GM12891 (cell line): ENCODE measurements around the gene SERINC5.
"Not testable (repeated sequence)": the region's sequence is repeated elsewhere in the genome, so short reads cannot be mapped to it uniquely, and the experiment has no call there.

Experiments used
- DNase-seq: peaks from one replicate; pipeline ENCODE4 v3.0.0; 2011; ENCODE audit warnings: low spot score; ENCODE audit not compliant: insufficient read length
- FAIRE-seq: peaks from 2 replicates; lab custom pipeline; 2011; peaks lifted over from hg19 to GRCh38; lab: Jason Lieb, UNC
- PAX5 ChIP-seq: IDR thresholded peaks from 2 replicates; pipeline ENCODE4 v1.6.1; 2011; ENCODE audit warnings: low read length, moderate library complexity, mild to moderate bottlenecking; ENCODE audit not compliant: insufficient read depth, severe bottlenecking
- POLR2A ChIP-seq: IDR thresholded peaks from 2 replicates; pipeline ENCODE4 v1.6.1; 2011; ENCODE audit warnings: low read depth, low read length, control low read depth
- POLR2AphosphoS5 ChIP-seq: IDR thresholded peaks from 2 replicates; pipeline ENCODE4 v1.6.1; 2011; ENCODE audit warnings: low read depth, low read length, control low read depth
- POU2F2 ChIP-seq: IDR thresholded peaks from 2 replicates; pipeline ENCODE4 v1.6.1; 2011; ENCODE audit warnings: low read depth, mild to moderate bottlenecking, control low read depth, low read length, moderate library complexity
- SPI1 ChIP-seq: IDR thresholded peaks from 2 replicates; pipeline ENCODE4 v1.6.1; 2011; ENCODE audit warnings: low read depth, low read length, control low read depth
- TAF1 ChIP-seq: IDR thresholded peaks from 2 replicates; pipeline ENCODE4 v1.6.1; 2011; ENCODE audit warnings: low read depth, low read length, control low read depth

SERINC5 gene

GRCh38 chr5:80170117-80170535 is 85.7 kb downstream of the SERINC5 start:
- DNase-seq (no peak), FAIRE-seq (no peak)
- no peak for TF ChIP-seq SPI1
- no peak for TF ChIP-seq POLR2A
- no peak for TF ChIP-seq PAX5
- TF ChIP-seq POU2F2: no peak
- TF ChIP-seq POLR2AphosphoS5: no peak

- FAIRE-seq (no peak), DNase-seq (no peak)
- TF ChIP-seq PAX5 (no peak), POU2F2 (no peak), POLR2A (no peak), TAF1 (no peak), SPI1 (no peak), POLR2AphosphoS5 (no peak)
These were observed 87.3 kb downstream of the SERINC5 start for GRCh38 chr5:80168388-80169028.

GRCh38 chr5:80165452-80165851 is 90.4 kb downstream of the SERINC5 start:
- TF ChIP-seq POLR2AphosphoS5 (no peak), POU2F2 (no peak), POLR2A (no peak), PAX5 (no peak), SPI1 (no peak), TAF1 (no peak)
- FAIRE-seq (no peak), DNase-seq (no peak)

GRCh38 chr5:80161165-80161564 is 94.7 kb downstream of the SERINC5 start:
- no peak for DNase-seq
- no peak for FAIRE-seq
- TF ChIP-seq TAF1: no peak

- no peak for TF ChIP-seq POLR2A
- TF ChIP-seq TAF1: no peak
- DNase-seq: no peak
- FAIRE-seq: no peak
These were observed 95.6 kb downstream of the SERINC5 start for GRCh38 chr5:80160242-80160641.

- TF ChIP-seq PAX5: no peak
- no peak for TF ChIP-seq POLR2A
- TF ChIP-seq SPI1: no peak
- TF ChIP-seq TAF1: no peak
- no peak for TF ChIP-seq POU2F2
- no peak for TF ChIP-seq POLR2AphosphoS5
- DNase-seq: no peak
- no peak for FAIRE-seq
These were observed 96.6 kb downstream of the SERINC5 start for GRCh38 chr5:80159133-80159815.

- FAIRE-seq (no peak), DNase-seq (no peak)
- TF ChIP-seq POU2F2 (no peak), TAF1 (no peak), POLR2AphosphoS5 (no peak), PAX5 (no peak), SPI1 (no peak), POLR2A (no peak)
These were observed 99.7 kb downstream of the SERINC5 start for GRCh38 chr5:80156156-80156555.

- no peak for TF ChIP-seq POLR2A
- TF ChIP-seq POLR2AphosphoS5: no peak
- TF ChIP-seq PAX5: no peak
- TF ChIP-seq TAF1: no peak
- no peak for TF ChIP-seq SPI1
- TF ChIP-seq POU2F2: no peak
- DNase-seq (no peak), FAIRE-seq (no peak)
These were observed 101.1 kb downstream of the SERINC5 start for GRCh38 chr5:80154749-80155148.

GRCh38 chr5:80154289-80154688 is 101.6 kb downstream of the SERINC5 start:
- FAIRE-seq, DNase-seq: not testable (repeated sequence)

- TF ChIP-seq PAX5 (no peak), POLR2A (no peak), POU2F2 (no peak), POLR2AphosphoS5 (no peak), SPI1 (no peak), TAF1 (no peak)
- DNase-seq: no peak
- FAIRE-seq: no peak
These were observed 102.2 kb downstream of the SERINC5 start for GRCh38 chr5:80153586-80154126.

GRCh38 chr5:80152778-80153177 is 103.1 kb downstream of the SERINC5 start:
- no peak for DNase-seq
- no peak for TF ChIP-seq POLR2AphosphoS5
- TF ChIP-seq PAX5: no peak
- no peak for TF ChIP-seq POLR2A
- TF ChIP-seq TAF1: no peak
- no peak for TF ChIP-seq POU2F2
- TF ChIP-seq SPI1: no peak
- no peak for FAIRE-seq
